GM23338 (cell line): ENCODE measurements around the gene KCTD2. TPM values are rescaled to one million over a fixed set of nuclear protein-coding genes. Genes with fewer than 3 reads are reported as not detected.

Experiments
- ATAC-seq: fragments of 200-7000 bp; cut with Tn5 transposase; 3 replicates; pipeline ENCODE4 v1.9.1; 2020
- DNase-seq: peaks from one replicate; pipeline ENCODE4 v3.0.0-alpha.2; 2015; ENCODE audit warnings: low spot score
- H2AFZ ChIP-seq: fragments of 200-600 bp; sonication (generic); 2 replicates; pipeline ENCODE4 v1.8.0; 2016; ENCODE audit warnings: antibody characterized with exemption, mild to moderate bottlenecking, moderate library complexity
- H3F3A ChIP-seq: fragments of 200-600 bp; sonication (generic); replicated peaks from 2 replicates; pipeline ENCODE4 v1.8.0; 2017; ENCODE audit warnings: antibody characterized with exemption, mixed run types, low read depth
- H3K27ac ChIP-seq: fragments of 200-600 bp; sonication (generic); 2 replicates; pipeline ENCODE4 v1.6.1; 2016; ENCODE audit warnings: low read depth
- H3K27me3 ChIP-seq: fragments of 200-600 bp; sonication (generic); 2 replicates; pipeline ENCODE4 v1.8.0; 2016; ENCODE audit warnings: mild to moderate bottlenecking, mixed run types, moderate library complexity; ENCODE audit not compliant: insufficient read depth
- H3K36me3 ChIP-seq: fragments of 200-600 bp; sonication (generic); 2 replicates; pipeline ENCODE4 v1.8.0; 2016; ENCODE audit warnings: mild to moderate bottlenecking; ENCODE audit not compliant: insufficient read depth
- H3K4me1 ChIP-seq: fragments of 200-600 bp; sonication (generic); 2 replicates; pipeline ENCODE4 v1.8.0; 2016; ENCODE audit warnings: mild to moderate bottlenecking, moderate library complexity; ENCODE audit not compliant: insufficient read depth
- H3K4me2 ChIP-seq: fragments of 200-600 bp; sonication (generic); 2 replicates; pipeline ENCODE4 v1.7.1; 2017; ENCODE audit warnings: mixed run types
- H3K4me3 ChIP-seq: fragments of 200-600 bp; sonication (generic); 2 replicates; pipeline ENCODE4 v1.6.1; 2016; ENCODE audit warnings: mixed run types
- H3K79me2 ChIP-seq: fragments of 200-600 bp; sonication (generic); replicated peaks from 2 replicates; pipeline ENCODE4 v1.8.0; 2017; ENCODE audit warnings: mild to moderate bottlenecking; ENCODE audit not compliant: insufficient read depth
- H3K9me2 ChIP-seq: fragments of 200-600 bp; sonication (generic); 2 replicates; pipeline ENCODE4 v1.8.0; 2017; ENCODE audit not compliant: insufficient read depth
- H4K20me1 ChIP-seq: fragments of 200-600 bp; sonication (generic); replicated peaks from 2 replicates; pipeline ENCODE4 v1.8.0; 2017; ENCODE audit warnings: mild to moderate bottlenecking; ENCODE audit not compliant: insufficient read depth
- H3K27ac Mint-ChIP-seq: 2 replicates; pipeline ENCODE4 v1.8.0; 2020; ENCODE audit warnings: inconsistent platforms, mild to moderate bottlenecking, moderate library complexity, mixed read lengths
- H3K27me3 Mint-ChIP-seq: 3 replicates; pipeline ENCODE4 v1.8.0; 2022; ENCODE audit warnings: low read depth, mild to moderate bottlenecking, moderate library complexity, mixed read lengths, inconsistent platforms; ENCODE audit not compliant: insufficient read depth, poor library complexity
- H3K36me3 Mint-ChIP-seq: 3 replicates; pipeline ENCODE4 v1.8.0; 2021; ENCODE audit warnings: low read depth, mild to moderate bottlenecking, inconsistent platforms, moderate library complexity, mixed read lengths
- H3K4me1 Mint-ChIP-seq: 3 replicates; pipeline ENCODE4 v1.8.0; 2020; ENCODE audit warnings: mild to moderate bottlenecking, inconsistent platforms, mixed read lengths
- H3K4me3 Mint-ChIP-seq: 3 replicates; pipeline ENCODE4 v1.8.0; 2021; ENCODE audit warnings: moderate library complexity, mild to moderate bottlenecking, inconsistent platforms, mixed read lengths
- H3K9me3 Mint-ChIP-seq: 3 replicates; pipeline ENCODE4 v1.8.0; 2020; ENCODE audit warnings: moderate library complexity, mild to moderate bottlenecking, inconsistent platforms, mixed read lengths
- CREB1 ChIP-seq: fragments of 250-450 bp; sonication (Bioruptor Pico); IDR thresholded peaks from 2 replicates; pipeline ENCODE4 v1.5.0; 2020; ENCODE audit warnings: low read depth, mild to moderate bottlenecking, moderate library complexity
- EZH2 ChIP-seq: fragments of 200-600 bp; sonication (generic); IDR thresholded peaks from one replicate; pipeline ENCODE4 v1.8.0; 2017; ENCODE audit warnings: antibody characterized with exemption, mild to moderate bottlenecking, low read depth; ENCODE audit not compliant: unreplicated experiment
- EZH2phosphoT487 ChIP-seq: fragments of 200-600 bp; sonication (generic); IDR thresholded peaks from one replicate; pipeline ENCODE4 v1.8.1; 2018; ENCODE audit warnings: antibody characterized with exemption; ENCODE audit not compliant: unreplicated experiment
- JUNB ChIP-seq: IDR thresholded peaks from one replicate; pipeline ENCODE4 v1.6.1; 2016; ENCODE audit warnings: antibody characterized with exemption; ENCODE audit not compliant: unreplicated experiment
- NANOG ChIP-seq: IDR thresholded peaks from 2 replicates; pipeline ENCODE4 v1.6.1; 2016; ENCODE audit warnings: antibody characterized with exemption, borderline replicate concordance
- POLR2AphosphoS5 ChIP-seq: IDR thresholded peaks from 2 replicates; pipeline ENCODE4 v1.6.1; 2016; ENCODE audit warnings: antibody characterized with exemption, low read depth
- STAT1 ChIP-seq: IDR thresholded peaks from one replicate; pipeline ENCODE4 v1.6.1; 2016; ENCODE audit warnings: antibody characterized with exemption; ENCODE audit not compliant: unreplicated experiment
- ZNF114 ChIP-seq: fragments of 250-450 bp; sonication (Bioruptor Pico); IDR thresholded peaks from 2 replicates; pipeline ENCODE4 v1.5.0; 2020; ENCODE audit warnings: mild to moderate bottlenecking, moderate library complexity
- ZNF331 ChIP-seq: fragments of 250-450 bp; sonication (Bioruptor Pico); IDR thresholded peaks from 2 replicates; pipeline ENCODE4 v1.5.0; 2020; ENCODE audit warnings: low read depth, mild to moderate bottlenecking, moderate library complexity
- polyA plus RNA-seq: library from polyadenylated mRNA; unstranded; fragments of >200 nt; fragmentation: Nextera tagmentation; extraction: Ambion mirVana; gene quantifications from 2 replicates; pipeline ENCODE4 v1.2.1, GENCODE V29; 2016
- total RNA-seq: library from RNA; depleted of rRNA; stranded (reverse); fragments of >200 nt; shearing (Covaris generic); gene quantifications from 2 replicates; pipeline ENCODE4 v1.2.3, GENCODE V29; 2014
- TF ChIP-seq, protein P1 (sequence below): IDR thresholded peaks from one replicate; pipeline ENCODE4 v1.6.1; 2018; ENCODE audit warnings: antibody characterized with exemption; ENCODE audit not compliant: unreplicated experiment
- TF ChIP-seq, protein P2 (sequence below): fragments of 250-450 bp; sonication (Bioruptor Pico); IDR thresholded peaks from 2 replicates; pipeline ENCODE4 v1.5.0; 2020; ENCODE audit warnings: mild to moderate bottlenecking, moderate library complexity
- TF ChIP-seq, protein P3 (sequence below), 2 experiments: fragments of 200-600 bp in 1 of 2; sonication (generic) in 1 of 2; conservative IDR thresholded peaks; 2 replicates each; pipeline versions ENCODE4 v1.5.1 to v1.6.1; 2016 to 2017; ENCODE audit warnings: antibody characterized with exemption in 2 of 2, low read depth in 2 of 2, mild to moderate bottlenecking in 2 of 2, moderate library complexity in 1 of 2
- TF ChIP-seq, protein P4 (sequence below): IDR thresholded peaks from 2 replicates; pipeline ENCODE4 v1.6.1; 2016; ENCODE audit warnings: antibody characterized with exemption

KCTD2 gene
- total and polyA plus RNA-seq, 2 experiments from 2014 or later: 7.4 to 30.0 TPM

DNA sequence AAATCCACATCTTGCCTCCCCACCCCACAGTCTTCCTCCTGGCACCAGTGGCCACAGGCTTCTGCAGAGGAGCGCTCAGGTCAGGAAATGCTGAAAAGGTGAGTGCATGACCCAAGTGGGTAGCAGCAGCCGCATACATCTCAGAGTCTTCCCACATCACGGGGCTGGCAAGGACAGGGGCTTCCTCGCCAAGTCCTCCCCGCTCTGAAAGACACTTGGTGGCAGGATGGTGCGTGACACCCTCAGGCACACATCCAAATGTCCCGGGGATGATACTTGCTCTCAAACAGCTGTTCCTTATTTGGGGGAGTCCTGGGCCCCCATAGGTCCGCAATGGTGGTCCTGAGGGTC lies 32.0 kb downstream of the KCTD2 start:
- H3K27me3 Mint-ChIP-seq: peaks cover 17% of the 10 kb centered on the region
- no peak overlapping the region for H3K27ac Mint-ChIP-seq

More for the DNA sequence above, 32.0 kb downstream of the KCTD2 start:
- H3K36me3 Mint-ChIP-seq: no peaks in the 10 kb centered on the region
- TF ChIP-seq NANOG: no peak
- no peak for TF ChIP-seq EZH2phosphoT487
- TF ChIP-seq STAT1: no peak
- TF ChIP-seq POLR2AphosphoS5: no peak
- TF ChIP-seq, protein P1, sequence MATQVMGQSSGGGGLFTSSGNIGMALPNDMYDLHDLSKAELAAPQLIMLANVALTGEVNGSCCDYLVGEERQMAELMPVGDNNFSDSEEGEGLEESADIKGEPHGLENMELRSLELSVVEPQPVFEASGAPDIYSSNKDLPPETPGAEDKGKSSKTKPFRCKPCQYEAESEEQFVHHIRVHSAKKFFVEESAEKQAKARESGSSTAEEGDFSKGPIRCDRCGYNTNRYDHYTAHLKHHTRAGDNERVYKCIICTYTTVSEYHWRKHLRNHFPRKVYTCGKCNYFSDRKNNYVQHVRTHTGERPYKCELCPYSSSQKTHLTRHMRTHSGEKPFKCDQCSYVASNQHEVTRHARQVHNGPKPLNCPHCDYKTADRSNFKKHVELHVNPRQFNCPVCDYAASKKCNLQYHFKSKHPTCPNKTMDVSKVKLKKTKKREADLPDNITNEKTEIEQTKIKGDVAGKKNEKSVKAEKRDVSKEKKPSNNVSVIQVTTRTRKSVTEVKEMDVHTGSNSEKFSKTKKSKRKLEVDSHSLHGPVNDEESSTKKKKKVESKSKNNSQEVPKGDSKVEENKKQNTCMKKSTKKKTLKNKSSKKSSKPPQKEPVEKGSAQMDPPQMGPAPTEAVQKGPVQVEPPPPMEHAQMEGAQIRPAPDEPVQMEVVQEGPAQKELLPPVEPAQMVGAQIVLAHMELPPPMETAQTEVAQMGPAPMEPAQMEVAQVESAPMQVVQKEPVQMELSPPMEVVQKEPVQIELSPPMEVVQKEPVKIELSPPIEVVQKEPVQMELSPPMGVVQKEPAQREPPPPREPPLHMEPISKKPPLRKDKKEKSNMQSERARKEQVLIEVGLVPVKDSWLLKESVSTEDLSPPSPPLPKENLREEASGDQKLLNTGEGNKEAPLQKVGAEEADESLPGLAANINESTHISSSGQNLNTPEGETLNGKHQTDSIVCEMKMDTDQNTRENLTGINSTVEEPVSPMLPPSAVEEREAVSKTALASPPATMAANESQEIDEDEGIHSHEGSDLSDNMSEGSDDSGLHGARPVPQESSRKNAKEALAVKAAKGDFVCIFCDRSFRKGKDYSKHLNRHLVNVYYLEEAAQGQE: no peak
- TF ChIP-seq, protein P2, sequence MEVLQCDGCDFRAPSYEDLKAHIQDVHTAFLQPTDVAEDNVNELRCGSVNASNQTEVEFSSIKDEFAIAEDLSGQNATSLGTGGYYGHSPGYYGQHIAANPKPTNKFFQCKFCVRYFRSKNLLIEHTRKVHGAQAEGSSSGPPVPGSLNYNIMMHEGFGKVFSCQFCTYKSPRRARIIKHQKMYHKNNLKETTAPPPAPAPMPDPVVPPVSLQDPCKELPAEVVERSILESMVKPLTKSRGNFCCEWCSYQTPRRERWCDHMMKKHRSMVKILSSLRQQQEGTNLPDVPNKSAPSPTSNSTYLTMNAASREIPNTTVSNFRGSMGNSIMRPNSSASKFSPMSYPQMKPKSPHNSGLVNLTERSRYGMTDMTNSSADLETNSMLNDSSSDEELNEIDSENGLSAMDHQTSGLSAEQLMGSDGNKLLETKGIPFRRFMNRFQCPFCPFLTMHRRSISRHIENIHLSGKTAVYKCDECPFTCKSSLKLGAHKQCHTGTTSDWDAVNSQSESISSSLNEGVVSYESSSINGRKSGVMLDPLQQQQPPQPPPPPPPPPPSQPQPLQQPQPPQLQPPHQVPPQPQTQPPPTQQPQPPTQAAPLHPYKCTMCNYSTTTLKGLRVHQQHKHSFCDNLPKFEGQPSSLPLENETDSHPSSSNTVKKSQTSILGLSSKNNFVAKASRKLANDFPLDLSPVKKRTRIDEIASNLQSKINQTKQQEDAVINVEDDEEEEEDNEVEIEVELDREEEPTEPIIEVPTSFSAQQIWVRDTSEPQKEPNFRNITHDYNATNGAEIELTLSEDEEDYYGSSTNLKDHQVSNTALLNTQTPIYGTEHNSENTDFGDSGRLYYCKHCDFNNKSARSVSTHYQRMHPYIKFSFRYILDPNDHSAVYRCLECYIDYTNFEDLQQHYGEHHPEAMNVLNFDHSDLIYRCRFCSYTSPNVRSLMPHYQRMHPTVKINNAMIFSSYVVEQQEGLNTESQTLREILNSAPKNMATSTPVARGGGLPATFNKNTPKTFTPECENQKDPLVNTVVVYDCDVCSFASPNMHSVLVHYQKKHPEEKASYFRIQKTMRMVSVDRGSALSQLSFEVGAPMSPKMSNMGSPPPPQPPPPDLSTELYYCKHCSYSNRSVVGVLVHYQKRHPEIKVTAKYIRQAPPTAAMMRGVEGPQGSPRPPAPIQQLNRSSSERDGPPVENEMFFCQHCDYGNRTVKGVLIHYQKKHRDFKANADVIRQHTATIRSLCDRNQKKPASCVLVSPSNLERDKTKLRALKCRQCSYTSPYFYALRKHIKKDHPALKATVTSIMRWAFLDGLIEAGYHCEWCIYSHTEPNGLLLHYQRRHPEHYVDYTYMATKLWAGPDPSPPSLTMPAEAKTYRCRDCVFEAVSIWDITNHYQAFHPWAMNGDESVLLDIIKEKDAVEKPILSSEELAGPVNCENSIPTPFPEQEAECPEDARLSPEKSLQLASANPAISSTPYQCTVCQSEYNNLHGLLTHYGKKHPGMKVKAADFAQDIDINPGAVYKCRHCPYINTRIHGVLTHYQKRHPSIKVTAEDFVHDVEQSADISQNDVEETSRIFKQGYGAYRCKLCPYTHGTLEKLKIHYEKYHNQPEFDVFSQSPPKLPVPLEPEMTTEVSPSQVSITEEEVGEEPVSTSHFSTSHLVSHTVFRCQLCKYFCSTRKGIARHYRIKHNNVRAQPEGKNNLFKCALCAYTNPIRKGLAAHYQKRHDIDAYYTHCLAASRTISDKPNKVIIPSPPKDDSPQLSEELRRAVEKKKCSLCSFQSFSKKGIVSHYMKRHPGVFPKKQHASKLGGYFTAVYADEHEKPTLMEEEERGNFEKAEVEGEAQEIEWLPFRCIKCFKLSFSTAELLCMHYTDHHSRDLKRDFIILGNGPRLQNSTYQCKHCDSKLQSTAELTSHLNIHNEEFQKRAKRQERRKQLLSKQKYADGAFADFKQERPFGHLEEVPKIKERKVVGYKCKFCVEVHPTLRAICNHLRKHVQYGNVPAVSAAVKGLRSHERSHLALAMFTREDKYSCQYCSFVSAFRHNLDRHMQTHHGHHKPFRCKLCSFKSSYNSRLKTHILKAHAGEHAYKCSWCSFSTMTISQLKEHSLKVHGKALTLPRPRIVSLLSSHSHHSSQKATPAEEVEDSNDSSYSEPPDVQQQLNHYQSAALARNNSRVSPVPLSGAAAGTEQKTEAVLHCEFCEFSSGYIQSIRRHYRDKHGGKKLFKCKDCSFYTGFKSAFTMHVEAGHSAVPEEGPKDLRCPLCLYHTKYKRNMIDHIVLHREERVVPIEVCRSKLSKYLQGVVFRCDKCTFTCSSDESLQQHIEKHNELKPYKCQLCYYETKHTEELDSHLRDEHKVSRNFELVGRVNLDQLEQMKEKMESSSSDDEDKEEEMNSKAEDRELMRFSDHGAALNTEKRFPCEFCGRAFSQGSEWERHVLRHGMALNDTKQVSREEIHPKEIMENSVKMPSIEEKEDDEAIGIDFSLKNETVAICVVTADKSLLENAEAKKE: no peak
- no peak for TF ChIP-seq ZNF331 (CRISPR knock-in tag)
- no peak for TF ChIP-seq CREB1
- TF ChIP-seq JUNB: no peak
- TF ChIP-seq, protein P3, sequence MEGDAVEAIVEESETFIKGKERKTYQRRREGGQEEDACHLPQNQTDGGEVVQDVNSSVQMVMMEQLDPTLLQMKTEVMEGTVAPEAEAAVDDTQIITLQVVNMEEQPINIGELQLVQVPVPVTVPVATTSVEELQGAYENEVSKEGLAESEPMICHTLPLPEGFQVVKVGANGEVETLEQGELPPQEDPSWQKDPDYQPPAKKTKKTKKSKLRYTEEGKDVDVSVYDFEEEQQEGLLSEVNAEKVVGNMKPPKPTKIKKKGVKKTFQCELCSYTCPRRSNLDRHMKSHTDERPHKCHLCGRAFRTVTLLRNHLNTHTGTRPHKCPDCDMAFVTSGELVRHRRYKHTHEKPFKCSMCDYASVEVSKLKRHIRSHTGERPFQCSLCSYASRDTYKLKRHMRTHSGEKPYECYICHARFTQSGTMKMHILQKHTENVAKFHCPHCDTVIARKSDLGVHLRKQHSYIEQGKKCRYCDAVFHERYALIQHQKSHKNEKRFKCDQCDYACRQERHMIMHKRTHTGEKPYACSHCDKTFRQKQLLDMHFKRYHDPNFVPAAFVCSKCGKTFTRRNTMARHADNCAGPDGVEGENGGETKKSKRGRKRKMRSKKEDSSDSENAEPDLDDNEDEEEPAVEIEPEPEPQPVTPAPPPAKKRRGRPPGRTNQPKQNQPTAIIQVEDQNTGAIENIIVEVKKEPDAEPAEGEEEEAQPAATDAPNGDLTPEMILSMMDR (conservative IDR thresholded peaks at IDR 0.05; ENCODE audit: low read depth in 2 of 2): no peak
- no peak for TF ChIP-seq EZH2
- no peak for TF ChIP-seq ZNF114 (CRISPR knock-in tag)
- TF ChIP-seq, protein P4, sequence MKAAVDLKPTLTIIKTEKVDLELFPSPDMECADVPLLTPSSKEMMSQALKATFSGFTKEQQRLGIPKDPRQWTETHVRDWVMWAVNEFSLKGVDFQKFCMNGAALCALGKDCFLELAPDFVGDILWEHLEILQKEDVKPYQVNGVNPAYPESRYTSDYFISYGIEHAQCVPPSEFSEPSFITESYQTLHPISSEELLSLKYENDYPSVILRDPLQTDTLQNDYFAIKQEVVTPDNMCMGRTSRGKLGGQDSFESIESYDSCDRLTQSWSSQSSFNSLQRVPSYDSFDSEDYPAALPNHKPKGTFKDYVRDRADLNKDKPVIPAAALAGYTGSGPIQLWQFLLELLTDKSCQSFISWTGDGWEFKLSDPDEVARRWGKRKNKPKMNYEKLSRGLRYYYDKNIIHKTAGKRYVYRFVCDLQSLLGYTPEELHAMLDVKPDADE: no peak
- H3F3A ChIP-seq: peaks cover 14% of the 10 kb centered on the region; the same call in 1 of the 2 replicates
- H3K9me2 ChIP-seq: no peaks in the 10 kb centered on the region
- peaks cover 32% of the 10 kb centered on the region for H3K4me1 ChIP-seq
- H3K9me3 Mint-ChIP-seq: no peaks in the 10 kb centered on the region
- no peaks in the 10 kb centered on the region for H3K36me3 ChIP-seq
- H3K4me3 ChIP-seq: no peak overlapping the region
- no peaks in the 10 kb centered on the region for H4K20me1 ChIP-seq
- no peak overlapping the region for H3K27ac ChIP-seq
- ATAC-seq (no peak), DNase-seq (no peak)
- no peaks in the 10 kb centered on the region for H3K27me3 ChIP-seq
- H3K4me1 Mint-ChIP-seq: peaks cover 28% of the 10 kb centered on the region
- no peak overlapping the region for H2AFZ ChIP-seq
- no peak overlapping the region for H3K4me2 ChIP-seq
- H3K79me2 ChIP-seq: no peaks in the 10 kb centered on the region
- H3K4me3 Mint-ChIP-seq: no peak overlapping the region
